ENCODE results near the gene AIPL1.
A peak's percentile ranks its signal among the peaks of the same experiment; 100 is the strongest.

AIPL1 gene

GRCh38 chr17:6437956-6438355 is 3.0 kb upstream of the AIPL1 start:
- no peak overlapping the region for H3K4me3 ChIP-seq (ENCODE audit: low read depth, low read length)
- TF ChIP-seq, protein P1, sequence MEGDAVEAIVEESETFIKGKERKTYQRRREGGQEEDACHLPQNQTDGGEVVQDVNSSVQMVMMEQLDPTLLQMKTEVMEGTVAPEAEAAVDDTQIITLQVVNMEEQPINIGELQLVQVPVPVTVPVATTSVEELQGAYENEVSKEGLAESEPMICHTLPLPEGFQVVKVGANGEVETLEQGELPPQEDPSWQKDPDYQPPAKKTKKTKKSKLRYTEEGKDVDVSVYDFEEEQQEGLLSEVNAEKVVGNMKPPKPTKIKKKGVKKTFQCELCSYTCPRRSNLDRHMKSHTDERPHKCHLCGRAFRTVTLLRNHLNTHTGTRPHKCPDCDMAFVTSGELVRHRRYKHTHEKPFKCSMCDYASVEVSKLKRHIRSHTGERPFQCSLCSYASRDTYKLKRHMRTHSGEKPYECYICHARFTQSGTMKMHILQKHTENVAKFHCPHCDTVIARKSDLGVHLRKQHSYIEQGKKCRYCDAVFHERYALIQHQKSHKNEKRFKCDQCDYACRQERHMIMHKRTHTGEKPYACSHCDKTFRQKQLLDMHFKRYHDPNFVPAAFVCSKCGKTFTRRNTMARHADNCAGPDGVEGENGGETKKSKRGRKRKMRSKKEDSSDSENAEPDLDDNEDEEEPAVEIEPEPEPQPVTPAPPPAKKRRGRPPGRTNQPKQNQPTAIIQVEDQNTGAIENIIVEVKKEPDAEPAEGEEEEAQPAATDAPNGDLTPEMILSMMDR (IDR thresholded peaks at IDR 0.05; ENCODE audit: low read depth, low read length, missing control alignments) = no peak
- no peak for DNase-seq (ENCODE audit: low read depth)

DNA sequence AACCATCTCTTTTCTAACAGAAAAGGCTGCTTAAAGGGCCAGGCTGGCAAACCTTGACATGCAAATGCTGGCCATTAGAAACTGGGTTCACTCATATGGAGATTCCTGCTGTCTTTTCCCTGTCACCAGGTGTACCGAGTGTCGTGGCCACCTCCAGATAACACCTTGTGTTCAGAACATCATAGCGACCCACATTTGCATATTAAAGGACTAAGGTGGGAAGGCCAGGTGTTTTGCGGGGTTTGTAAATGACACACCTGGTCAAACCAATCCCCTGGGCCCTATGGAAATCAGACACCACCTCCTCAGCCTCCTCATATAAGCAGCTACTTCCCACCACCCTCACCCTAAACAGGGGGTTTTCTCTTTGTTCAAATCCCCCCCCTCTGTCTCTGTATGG is 2.5 kb upstream of the AIPL1 start:
- TF ChIP-seq, protein P1 (IDR thresholded peaks at IDR 0.05; ENCODE audit: low read depth, low read length, missing control alignments) = no peak
- H3K4me3 ChIP-seq (ENCODE audit: low read depth, low read length) = no peak overlapping the region
- DNase-seq (ENCODE audit: low read depth) = no peak

DNA sequence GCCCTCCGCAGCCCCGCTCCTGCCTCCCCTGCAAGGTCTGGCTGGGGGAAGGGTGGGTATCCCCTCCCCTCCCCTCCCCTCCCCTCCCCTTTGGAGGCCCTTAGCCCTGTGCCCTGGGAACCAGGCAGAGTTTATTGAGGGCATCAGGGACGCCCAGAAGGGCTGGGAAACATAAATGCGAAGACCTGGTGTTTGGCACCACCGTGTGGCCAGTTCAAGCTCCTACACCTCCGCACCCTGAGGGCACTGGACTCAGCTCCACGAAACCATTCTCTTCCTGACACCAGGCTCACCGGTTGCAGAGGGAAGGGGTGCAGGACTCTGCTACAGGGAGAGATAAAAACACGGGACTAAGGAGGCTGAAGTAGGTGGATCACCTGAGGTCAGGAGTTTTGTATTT is 1.0 kb upstream of the AIPL1 start:
- H3K4me3 ChIP-seq (ENCODE audit: low read depth, low read length) = no peak overlapping the region
- TF ChIP-seq, protein P1 (IDR thresholded peaks at IDR 0.05; ENCODE audit: low read depth, low read length, missing control alignments) = peak; percentile 85
- no peak for DNase-seq (ENCODE audit: low read depth)

GRCh38 chr17:6430769-6431168 is 4.2 kb downstream of the AIPL1 start:
- TF ChIP-seq, protein P1 (IDR thresholded peaks at IDR 0.05; ENCODE audit: low read depth, low read length, missing control alignments) = peak; percentile 49

GRCh38 chr17:6429266-6429665 is 5.7 kb downstream of the AIPL1 start:
- DNase-seq (ENCODE audit: low read depth) = no peak
- TF ChIP-seq, protein P1 (IDR thresholded peaks at IDR 0.05; ENCODE audit: low read depth, low read length, missing control alignments) = no peak
- no peak overlapping the region for H3K4me3 ChIP-seq (ENCODE audit: low read depth, low read length)

More at GRCh38 chr17:6430769-6431168, 4.2 kb downstream of the AIPL1 start:
- no peak for DNase-seq (ENCODE audit: low read depth)
- no peak overlapping the region for H3K4me3 ChIP-seq (ENCODE audit: low read depth, low read length)

- TF ChIP-seq, protein P1 (IDR thresholded peaks at IDR 0.05; ENCODE audit: low read depth, low read length, missing control alignments) = no peak
- DNase-seq (ENCODE audit: low read depth) = no peak
Measured at GRCh38 chr17:6428207-6428965, 6.5 kb downstream of the AIPL1 start.

DNA sequence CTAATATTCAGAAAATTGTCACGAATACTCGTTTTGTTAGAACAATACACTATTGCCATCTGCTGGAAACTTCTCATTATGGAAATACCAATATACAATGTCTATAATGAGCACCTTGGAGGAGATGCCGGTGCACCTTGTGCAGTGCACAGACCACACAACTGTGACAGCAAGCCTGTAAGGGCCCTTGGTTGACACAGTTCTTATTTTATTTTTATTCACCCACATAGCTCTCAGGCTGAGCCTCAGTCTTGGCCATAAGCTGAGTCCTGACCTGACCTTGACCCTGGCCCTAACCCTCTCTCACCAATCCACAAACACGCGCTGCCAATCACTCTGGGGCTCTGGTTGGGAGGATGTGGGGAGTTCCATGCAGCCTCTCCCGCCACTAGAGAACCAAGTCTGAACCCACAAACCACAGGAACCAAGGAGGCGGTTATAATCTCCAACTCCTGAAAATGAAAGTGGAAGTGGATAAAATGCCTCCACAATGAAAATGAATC is 7.6 kb downstream of the AIPL1 start:
- TF ChIP-seq, protein P1 (IDR thresholded peaks at IDR 0.05; ENCODE audit: low read depth, low read length, missing control alignments) = no peak
- DNase-seq (ENCODE audit: low read depth) = no peak
- no peak overlapping the region for H3K4me3 ChIP-seq (ENCODE audit: low read depth, low read length)

More at GRCh38 chr17:6428207-6428965, 6.5 kb downstream of the AIPL1 start:
- H3K4me3 ChIP-seq (ENCODE audit: low read depth, low read length) = no peak overlapping the region
